IPS-18c (cell line): ENCODE data around the gene MYO1C.
"Not testable (repeated sequence)": the region's sequence is repeated elsewhere in the genome, so short reads cannot be mapped to it uniquely, and the experiment has no call there.

Source experiments
- H3K4me3 ChIP-seq: 2 replicates; pipeline ENCODE4 v1.7.0; 2013; ENCODE audit warnings: low read depth, mild to moderate bottlenecking, low read length, moderate library complexity; ENCODE audit not compliant: insufficient read depth
- H3K9me3 ChIP-seq: one replicate; pipeline ENCODE4 v1.6.1; 2013; ENCODE audit warnings: mild to moderate bottlenecking, low read length, moderate library complexity; ENCODE audit not compliant: control insufficient read depth, insufficient read depth

Gene MYO1C

DNA sequence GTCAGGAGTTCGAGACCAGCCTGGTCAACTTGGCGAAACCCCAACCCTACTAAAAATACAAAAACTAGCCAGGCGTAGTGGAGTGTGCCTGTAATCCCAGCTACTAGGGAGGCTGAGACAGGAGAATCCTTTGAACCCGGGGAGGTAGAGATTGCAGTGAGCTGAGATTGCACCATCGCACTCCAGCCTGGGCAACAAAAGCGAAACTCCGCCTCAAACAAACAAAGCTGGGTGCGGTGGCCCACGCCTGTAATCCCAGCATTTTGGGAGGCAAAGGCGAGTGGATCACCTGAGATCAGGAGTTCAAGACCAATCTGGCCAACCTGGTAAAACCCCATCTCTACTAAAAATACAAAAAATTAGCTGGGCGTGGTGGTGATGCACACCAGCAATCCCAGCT, 38.8 kb downstream of the MYO1C start:
- H3K4me3 ChIP-seq, H3K9me3 ChIP-seq: not testable (repeated sequence)

DNA sequence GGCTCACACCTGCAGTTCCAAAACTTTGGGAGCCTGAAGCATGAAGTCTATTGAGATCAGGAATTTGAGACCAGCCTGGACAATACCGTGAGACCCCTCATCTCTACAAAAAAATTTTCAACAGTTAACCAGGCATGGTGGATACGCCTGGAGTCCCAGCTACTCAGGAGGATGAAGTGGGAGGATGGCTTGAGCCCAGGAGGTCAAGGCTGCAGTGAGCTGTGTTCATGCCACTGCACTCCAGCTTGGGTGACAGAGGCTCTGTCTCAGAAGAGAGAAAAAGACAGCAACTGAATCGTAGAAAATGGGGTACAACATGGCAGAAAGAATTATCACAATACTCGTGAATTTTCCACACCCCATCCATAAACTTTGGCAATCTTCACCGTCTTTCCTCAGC, 39.6 kb downstream of the MYO1C start:
- Histone ChIP-seq H3K9me3 (no peaks in the 10 kb centered on the region), H3K4me3 (no peak overlapping the region)

DNA sequence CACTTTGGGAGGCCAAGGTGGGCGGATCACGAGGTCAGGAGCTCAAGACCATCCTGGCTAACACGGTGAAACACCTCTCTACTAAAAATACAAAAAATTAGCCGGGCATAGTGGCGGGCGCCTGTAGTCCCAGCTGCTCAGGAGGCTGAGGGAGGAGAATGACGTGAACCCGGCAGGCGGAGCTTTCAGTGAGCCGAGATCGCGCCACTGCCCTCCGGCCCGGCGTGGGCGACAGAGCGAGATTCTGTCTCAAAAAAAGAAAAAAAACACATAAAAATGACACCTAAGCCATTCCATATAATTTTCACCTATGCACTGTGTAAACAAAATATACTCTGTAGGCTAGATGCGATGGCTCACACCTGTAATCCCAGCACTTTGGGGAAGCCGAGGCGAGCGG, 42.2 kb downstream of the MYO1C start:
- not testable (repeated sequence) for H3K9me3 ChIP-seq, H3K4me3 ChIP-seq

DNA sequence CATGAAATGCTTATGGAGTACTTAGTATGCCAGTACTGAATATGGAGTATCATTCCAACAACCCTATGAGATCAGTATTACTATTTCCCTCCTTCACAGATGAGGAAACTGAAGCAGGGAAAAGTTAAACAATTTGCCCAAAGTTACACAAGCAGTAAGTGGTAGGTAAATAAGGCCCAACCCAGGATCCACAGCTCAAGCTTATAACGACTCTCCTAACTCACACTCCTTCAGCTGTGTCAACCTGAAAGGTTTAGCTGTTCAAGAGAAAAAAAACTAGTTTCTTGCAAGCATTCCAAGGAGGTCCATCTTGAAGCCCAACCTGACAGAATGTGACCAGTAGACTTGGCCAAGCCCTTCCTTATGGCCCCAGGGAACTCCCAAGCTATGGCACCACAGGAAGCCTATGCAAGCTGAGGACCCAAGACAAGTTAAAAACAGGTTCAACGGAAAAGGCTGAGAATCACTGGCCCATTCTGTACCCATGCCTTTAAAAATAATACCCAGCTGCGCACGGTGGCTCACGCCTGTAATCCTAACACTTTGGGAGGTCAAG, 43.0 kb downstream of the MYO1C start:
- Histone ChIP-seq H3K9me3 (no peaks in the 10 kb centered on the region), H3K4me3 (no peak overlapping the region)

DNA sequence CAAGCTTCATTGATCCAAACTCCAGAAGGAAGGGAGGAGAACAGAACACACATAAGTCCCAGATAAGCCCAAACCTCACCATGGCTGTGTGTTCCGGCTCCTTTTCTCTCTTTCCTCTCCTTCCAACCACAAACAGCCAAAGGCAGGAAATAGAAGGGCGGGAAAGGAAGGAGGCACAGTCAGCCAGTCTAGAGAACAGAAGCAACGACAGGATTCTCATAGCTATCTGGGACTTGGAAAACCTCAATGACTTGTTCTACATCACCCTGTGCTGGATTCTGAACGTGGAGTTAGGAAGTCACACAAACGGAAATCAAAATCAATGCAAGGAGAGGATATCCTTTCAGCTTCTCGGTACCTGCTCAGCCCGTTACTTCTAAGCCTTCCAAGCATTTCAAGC, 45.4 kb downstream of the MYO1C start:
- Histone ChIP-seq H3K4me3 (no peak overlapping the region), H3K9me3 (no peaks in the 10 kb centered on the region)

DNA sequence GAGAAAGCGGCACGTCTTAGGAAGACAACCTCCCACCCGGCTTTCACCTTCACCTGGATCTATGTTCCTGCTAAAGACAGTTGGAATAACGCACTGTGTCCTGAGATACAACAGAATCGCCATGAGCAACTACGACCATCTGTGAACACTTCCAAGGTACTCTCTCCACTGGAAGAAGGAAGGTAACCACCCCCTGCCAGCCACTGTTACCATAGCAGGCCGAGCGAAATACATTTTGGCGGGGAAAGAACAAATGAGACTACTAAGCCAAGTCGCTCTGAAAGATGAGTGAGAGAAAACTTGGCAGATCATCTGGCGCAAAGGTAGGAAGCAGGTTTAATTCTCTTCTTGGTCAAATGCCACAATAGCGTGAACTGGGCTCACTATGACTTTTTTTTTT, 46.3 kb downstream of the MYO1C start:
- Histone ChIP-seq H3K4me3 (no peak overlapping the region), H3K9me3 (no peaks in the 10 kb centered on the region)

DNA sequence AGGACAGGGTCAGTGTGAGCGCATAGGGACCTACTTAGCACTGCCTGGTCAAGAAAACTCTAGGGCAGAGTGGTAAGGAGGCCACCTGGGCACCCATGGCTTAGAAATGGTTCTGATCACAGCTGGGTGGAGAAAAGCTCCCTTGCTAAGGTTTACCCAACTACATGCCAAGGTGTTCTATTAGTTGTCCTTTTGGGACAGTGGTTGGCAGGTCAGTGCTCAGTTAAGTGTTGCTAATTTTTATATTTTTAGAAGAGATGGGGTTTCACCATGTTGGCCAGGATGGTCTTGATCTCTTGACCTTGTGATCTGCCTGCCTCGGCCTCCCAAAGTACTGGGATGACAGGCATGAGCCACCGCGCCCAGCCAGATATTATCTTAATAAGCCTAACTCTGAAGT, 46.8 kb downstream of the MYO1C start:
- H3K4me3 ChIP-seq, result not testable (repeated sequence)

DNA sequence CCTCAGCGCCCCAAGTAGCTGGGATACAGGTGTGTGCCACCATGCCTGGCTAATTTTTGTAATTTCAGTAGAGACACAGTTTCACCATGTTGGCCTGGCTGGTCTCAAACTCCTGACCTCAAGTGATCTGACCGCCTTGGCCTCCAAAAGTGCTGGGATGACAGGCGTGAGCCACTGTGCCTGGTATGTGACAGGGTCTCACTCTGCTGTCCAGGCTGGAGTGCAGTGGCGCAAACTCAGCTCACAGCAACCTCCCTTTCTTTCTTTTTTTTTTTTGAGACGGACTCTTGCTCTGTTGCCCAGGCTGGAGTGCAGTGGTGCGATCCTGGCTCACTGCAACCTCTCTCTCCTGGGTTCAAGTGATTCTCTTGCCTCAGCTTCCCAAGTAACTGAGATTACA, 49.8 kb downstream of the MYO1C start:
- not testable (repeated sequence) for H3K9me3 ChIP-seq, H3K4me3 ChIP-seq

More for the DNA sequence above, 46.8 kb downstream of the MYO1C start:
- not testable (repeated sequence) for H3K9me3 ChIP-seq

DNA sequence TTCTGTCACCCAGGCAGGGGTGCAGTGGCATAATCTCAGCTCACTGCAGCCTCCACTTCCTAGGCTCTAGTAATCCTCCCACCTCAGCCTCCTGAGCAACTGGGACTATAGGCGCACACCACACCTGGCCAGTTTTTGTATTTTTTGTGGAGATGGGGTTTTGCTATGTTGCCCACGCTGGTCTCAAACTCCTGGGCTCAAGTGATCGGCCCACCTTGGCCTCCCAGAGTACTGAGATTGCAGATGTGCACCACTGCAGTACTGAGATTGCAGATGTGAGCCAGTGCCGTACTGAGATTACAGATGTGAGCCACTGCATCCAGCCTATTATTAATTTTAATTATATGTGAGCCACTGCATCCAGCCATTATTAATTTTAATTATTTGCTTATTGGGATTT, 50.3 kb downstream of the MYO1C start:
- Histone ChIP-seq H3K9me3 (no peaks in the 10 kb centered on the region), H3K4me3 (no peak overlapping the region)

DNA sequence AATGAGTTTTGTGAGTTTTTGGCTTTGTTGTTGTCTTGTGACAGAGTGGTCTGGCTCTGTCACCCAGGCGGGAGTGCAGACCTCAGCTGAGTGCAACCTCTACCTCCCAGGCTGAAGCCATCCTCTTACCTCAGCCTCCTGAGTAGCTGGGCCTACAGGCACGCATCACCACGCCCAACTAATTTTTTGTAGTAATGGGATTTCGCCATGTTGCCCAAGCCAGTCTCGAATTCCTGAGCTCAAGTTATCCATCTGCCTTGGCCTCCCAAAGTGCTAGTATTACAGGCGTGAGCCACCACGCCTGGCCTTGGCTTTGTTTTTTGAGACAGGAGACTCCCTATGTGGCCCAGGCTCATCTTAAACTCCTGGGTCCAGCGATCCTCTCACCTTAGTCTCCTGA, 51.6 kb downstream of the MYO1C start:
- Histone ChIP-seq H3K9me3 (no peaks in the 10 kb centered on the region), H3K4me3 (no peak overlapping the region)

DNA sequence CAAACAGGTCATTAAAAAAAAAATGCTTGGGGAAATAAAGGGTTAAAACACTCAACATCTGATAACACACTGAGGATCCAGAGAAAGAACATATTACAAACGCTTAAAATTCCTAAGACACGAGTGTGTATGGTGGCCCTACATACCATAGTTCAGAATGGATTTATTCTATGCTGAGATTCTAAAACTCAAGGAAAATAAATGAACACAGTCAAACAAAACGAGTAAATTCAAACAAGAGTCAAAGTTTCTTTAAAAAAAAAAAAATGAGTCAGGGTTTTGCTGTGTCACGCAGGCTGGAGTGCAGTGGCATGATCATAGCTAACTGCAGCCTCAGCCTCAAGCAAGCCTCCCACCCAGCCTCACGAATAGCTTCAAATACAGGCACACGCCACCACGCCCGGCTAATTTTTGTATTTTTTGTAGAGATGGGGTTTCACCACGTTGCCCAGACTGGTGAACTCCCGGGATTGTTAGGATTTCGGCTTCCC, 53.8 kb downstream of the MYO1C start:
- Histone ChIP-seq H3K4me3 (no peak overlapping the region), H3K9me3 (no peaks in the 10 kb centered on the region)

DNA sequence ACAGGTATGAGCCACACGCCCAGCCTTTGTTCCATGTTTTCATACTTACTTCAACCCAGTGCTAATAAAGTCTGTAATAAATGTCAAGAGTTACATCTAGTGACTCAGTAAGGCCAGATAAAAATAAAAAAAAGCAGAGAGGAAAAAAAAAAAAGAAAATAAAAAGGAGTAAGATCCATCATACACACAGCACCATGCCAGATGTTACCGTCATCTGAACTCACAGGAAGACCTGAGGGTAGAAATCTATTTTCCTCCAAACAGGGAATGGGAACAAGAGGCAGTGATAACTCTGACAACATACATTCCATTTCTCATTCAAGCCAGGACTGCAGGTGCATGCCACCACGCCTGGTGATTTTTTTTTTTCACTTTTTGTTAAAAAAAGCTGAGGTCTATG, 57.2 kb downstream of the MYO1C start:
- no peak overlapping the region for H3K4me3 ChIP-seq
- no peaks in the 10 kb centered on the region for H3K9me3 ChIP-seq

DNA sequence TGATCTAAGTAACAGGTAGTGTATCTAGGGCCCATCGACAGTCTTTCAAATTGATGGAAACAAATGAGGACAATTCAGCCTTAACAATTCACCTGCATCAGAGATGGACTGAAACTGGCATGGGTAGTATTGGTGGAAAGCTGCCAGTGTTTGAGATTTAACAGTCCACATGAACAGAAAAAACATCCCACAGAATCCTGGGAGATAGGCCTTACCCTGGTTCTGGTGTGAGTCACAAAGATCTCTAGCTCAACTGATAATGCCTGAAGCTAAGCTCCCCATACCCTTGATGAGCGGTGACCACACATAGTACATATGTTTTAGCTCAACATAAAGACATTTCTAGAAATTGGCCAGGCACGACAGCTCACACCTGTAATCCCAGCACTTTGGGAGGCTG, 58.3 kb downstream of the MYO1C start:
- no peak overlapping the region for H3K4me3 ChIP-seq

DNA sequence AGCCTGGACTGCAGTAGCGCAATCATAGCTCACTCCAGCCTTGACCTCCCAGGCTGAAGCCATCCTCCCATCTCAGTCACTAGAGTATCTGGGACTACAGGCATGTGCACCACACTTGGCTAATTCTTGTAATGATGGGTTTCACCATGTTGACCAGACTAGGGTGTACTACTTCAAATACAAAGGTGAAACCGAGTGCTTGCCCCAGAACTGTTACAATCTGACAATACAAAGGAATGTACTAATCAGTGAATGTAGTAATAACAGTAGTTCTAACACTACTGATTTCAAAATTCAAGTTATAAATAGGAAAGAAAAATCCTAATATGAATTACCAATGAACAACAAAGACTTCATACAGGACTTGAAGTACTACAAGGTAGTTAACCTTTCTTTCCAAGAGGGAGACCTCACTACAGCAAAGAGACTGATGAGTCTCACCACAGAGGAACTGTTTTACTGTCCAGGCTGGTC, 60.8 kb downstream of the MYO1C start:
- Histone ChIP-seq H3K4me3 (no peak overlapping the region), H3K9me3 (no peaks in the 10 kb centered on the region)

More for the DNA sequence above, 58.3 kb downstream of the MYO1C start:
- H3K9me3 ChIP-seq, result no peaks in the 10 kb centered on the region

DNA sequence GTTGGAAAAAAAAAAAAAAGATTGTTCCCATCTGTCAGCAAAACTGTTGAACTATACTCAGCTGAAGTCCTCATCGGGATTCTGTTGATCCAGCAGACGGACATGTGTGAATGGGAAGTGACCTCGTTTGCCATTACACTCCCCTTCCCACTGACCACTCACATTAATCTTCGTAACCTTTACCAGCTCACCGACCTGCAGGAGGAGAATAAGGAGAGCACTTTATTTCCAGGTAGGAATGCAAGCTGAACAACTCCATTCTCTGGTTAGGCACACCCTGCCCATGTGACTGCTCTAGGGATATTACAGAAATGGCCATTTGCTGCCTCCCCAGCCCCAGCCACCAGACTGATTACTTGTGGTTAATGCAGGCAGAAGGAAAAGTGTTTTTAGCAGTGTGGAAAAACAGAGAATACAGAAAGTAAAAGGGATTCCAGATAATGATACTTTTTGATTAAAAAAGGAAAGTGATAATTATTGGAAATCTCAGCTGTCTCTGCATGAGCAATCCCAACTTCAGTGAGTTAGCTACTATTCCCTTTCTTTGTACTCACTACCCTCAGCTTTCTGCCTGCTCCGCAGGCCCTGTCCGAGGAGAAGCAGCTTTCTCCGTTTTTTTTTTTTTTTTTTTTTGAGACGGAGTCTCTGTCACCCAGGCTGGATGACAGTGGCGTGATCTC, 68.9 kb downstream of the MYO1C start:
- Histone ChIP-seq H3K4me3 (no peak overlapping the region), H3K9me3 (no peaks in the 10 kb centered on the region)

DNA sequence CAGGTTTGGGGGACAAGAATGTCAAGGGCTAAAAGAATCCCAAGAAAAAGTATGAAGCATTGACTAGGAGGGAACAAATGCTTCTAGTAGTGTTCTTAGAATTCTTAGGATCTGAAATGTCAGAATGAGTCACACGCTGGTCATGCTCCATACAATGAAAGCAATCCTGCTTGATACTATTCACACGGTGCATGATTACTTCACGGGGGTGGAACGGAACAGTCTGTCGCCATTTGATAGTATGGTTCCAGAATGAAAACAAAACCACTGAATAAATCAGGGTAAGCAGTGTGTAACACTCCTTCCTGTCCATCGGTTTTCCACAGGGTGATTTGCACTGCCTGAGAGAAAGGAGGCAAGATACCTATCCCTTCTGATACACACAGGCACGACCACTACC, 69.6 kb downstream of the MYO1C start:
- Histone ChIP-seq H3K9me3 (no peaks in the 10 kb centered on the region), H3K4me3 (no peak overlapping the region)

DNA sequence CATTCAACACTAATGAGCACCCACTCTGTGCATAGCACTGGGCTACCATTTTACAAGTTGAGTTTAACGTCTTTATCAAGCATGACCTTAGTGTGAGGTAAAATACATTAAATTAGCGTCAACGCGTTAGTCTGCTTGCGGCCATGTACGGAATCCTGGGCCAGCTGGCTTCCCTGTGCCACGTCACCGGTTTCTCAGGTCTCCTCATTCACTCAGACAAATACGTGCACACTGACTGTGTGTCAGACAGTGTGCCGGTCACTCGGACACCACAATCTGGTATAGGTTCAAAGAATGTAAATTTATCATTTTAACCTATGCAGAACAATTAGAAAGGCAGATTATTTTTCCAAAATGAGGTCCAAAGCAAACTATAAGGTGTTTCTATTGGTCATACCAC, 71.0 kb downstream of the MYO1C start:
- no peak overlapping the region for H3K4me3 ChIP-seq
- no peaks in the 10 kb centered on the region for H3K9me3 ChIP-seq

DNA sequence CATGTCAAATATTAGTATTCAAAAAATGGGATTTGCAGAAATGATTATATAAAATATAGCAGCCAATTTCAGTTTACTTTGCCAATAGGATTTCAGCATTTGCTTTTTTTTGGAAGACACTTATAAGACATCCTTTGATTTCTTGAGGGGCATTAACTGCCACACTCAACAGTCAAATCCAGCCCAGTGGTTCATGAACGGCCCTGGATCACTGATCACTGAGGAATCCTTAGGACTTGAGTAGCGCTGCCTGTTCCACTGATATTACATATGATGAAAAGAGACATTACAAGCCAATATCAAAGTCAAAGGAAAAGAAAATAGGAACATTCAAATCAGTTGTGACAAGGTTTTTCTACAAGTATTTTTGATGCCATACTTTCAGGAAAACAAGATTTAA, 71.5 kb downstream of the MYO1C start:
- Histone ChIP-seq H3K9me3 (no peaks in the 10 kb centered on the region), H3K4me3 (no peak overlapping the region)

DNA sequence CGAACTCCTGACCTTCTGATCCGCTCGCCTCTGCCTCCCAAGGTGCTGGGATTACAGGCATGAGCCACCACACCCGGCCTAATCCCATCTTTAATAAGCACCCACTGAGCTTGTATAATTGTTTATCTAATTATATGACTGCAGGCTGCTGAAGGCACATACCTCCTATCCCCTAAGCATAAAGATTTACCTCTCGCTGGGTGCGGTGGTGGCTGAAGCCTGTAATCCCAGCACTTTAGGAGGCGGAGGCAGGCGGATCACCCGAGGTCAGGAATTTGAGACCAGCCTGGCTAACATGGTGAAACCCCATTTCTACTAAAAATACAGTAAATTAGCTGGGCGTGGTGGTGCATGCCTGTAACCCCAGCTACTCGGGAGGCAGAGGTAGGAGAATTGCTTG, 72.3 kb downstream of the MYO1C start:
- no peaks in the 10 kb centered on the region for H3K9me3 ChIP-seq
- H3K4me3 ChIP-seq, result no peak overlapping the region
